ENCODE data around the gene STXBP2. TPM values are rescaled to one million over a fixed set of nuclear protein-coding genes. Genes with fewer than 3 reads are reported as not detected.

Gene STXBP2
- polyA plus RNA-seq, 1 experiment = 5.0 TPM

DNA sequence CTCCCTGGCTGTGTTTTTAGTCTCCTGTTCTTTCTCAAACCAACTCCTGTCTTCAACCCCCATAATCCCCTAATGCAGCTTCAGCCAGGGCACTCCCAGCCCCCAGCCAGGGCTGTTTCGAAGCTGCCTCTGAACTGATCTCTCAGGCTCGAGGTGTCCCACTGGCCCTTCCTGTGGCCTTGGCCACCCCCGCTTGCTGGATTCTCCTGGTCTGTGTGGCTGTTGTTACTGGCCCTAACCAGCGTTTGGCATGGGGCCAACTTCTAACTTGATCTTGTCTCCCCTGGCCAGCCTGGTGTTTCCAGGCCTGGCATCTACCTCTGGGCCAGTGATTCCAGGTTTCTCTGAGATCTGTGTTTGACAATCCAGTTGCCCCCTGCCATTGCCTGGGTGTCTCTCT, 18.6 kb upstream of the STXBP2 start:
- no peak overlapping the region for H3K27ac ChIP-seq (ENCODE audit: low read depth, low read length)
- TF ChIP-seq, protein P1, sequence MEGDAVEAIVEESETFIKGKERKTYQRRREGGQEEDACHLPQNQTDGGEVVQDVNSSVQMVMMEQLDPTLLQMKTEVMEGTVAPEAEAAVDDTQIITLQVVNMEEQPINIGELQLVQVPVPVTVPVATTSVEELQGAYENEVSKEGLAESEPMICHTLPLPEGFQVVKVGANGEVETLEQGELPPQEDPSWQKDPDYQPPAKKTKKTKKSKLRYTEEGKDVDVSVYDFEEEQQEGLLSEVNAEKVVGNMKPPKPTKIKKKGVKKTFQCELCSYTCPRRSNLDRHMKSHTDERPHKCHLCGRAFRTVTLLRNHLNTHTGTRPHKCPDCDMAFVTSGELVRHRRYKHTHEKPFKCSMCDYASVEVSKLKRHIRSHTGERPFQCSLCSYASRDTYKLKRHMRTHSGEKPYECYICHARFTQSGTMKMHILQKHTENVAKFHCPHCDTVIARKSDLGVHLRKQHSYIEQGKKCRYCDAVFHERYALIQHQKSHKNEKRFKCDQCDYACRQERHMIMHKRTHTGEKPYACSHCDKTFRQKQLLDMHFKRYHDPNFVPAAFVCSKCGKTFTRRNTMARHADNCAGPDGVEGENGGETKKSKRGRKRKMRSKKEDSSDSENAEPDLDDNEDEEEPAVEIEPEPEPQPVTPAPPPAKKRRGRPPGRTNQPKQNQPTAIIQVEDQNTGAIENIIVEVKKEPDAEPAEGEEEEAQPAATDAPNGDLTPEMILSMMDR (IDR thresholded peaks at IDR 0.05; ENCODE audit: low read depth, low read length) = no peak
- H3K9me3 ChIP-seq (ENCODE audit: control insufficient read depth, insufficient read depth, low read length) = no peaks in the 10 kb centered on the region; the same call in 1 of the 2 replicates
- ChIA-PET CTCF (interaction anchor here (0.7 kb wide), 1 partner anchor 182 kb away, joined by 3 read pairs; no protein-coding TSS in a partner anchor), POLR2A (interaction anchor here (0.6 kb wide), 1 partner anchor 50 kb away, joined by 3 read pairs; no protein-coding TSS in a partner anchor)
- DNase-seq (ENCODE audit: low read depth, low spot score) = no peak
- H3K4me3 ChIP-seq (ENCODE audit: low read depth, low read length) = no peak overlapping the region
- no peaks in the 10 kb centered on the region for H3K27me3 ChIP-seq (ENCODE audit: control insufficient read depth, insufficient read depth, low read length)

DNA sequence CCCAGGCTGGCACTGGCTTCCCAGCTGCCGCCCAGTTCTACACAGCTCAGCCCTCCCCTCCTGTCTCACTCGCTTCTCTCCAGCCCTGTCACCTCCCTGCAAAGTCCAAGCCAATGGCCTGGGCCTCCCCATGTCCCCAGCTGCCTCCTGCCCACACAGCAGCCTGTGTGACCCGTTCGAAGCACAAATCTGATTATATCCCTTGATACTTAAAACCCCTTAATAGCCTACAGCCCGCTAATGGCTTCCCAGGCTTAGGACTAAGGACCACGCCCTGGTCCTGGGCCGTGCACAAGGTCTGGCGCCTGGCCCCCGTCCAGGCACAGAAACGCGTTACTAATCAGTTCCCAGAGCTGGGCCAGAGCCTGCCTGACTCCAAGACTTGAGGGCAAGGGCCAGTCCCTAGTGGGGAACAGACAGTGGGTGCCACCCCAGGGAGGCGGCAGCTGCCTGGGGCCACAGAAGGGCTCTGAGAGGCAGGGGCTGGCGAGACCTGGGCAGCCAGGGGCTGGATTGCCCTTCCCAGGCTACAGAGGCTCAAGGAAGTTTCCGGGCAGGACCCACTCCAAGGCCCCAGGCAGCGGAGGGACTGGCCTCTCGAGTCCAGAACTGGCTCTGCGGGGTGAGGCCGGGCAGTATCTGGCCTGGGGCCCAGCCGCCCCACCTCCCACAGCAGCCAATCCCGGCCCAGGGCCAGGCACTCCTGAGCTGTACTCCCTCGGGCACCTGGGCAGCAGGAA, 18.0 kb upstream of the STXBP2 start:
- ChIA-PET POLR2A (interaction anchor here (0.6 kb wide), 1 partner anchor 50 kb away, joined by 3 read pairs; no protein-coding TSS in a partner anchor), CTCF (interaction anchor here (0.7 kb wide), 1 partner anchor 182 kb away, joined by 3 read pairs; no protein-coding TSS in a partner anchor)
- DNase-seq (ENCODE audit: low read depth, low spot score) = no peak
- Histone ChIP-seq H3K27ac (ENCODE audit: low read depth, low read length) (no peak overlapping the region), H3K27me3 (ENCODE audit: control insufficient read depth, insufficient read depth, low read length) (no peaks in the 10 kb centered on the region), H3K9me3 (ENCODE audit: control insufficient read depth, insufficient read depth, low read length) (no peaks in the 10 kb centered on the region; the same call in 1 of the 2 replicates), H3K4me3 (ENCODE audit: low read depth, low read length) (no peak overlapping the region)
- TF ChIP-seq, protein P1 (IDR thresholded peaks at IDR 0.05; ENCODE audit: low read depth, low read length) = no peak

DNA sequence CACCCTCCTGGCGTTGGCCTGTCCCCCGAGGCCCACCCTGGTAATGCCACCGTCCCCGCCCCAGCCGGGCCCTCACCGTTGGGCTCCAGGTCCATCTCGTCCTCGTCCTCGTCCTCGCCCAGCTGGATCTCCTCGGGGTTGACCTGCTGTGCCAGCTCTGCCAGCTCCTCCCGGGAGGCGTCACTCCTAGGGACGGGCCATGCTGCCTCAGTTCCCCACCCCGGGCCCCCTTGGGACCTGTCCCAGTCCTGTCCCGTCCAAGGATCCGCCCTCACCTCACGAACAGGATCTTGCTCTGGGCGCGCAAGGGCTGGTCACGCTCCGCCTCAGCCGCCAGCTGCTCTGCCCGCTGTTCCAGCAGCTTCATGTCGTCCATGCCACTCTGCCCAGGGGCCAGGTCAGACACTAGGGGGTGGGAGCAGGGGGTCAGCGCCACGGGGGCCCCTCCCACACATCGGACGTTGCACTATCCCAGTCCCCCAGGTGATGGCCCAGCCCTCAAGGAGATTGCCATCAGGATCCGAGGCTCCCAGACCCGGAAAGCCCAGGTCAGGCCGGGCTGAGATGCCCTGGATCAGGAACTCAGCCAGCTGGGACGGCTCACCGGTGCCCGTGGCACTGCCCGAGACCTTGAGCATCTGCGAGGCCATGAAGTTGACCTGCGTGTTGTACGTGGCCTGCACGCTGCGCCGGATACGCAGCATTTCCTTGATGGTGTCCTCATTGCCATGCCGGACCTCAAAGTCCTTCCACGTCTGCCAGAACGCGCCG, 17.1 kb upstream of the STXBP2 start:
- H3K27ac ChIP-seq (ENCODE audit: low read depth, low read length) = no peak overlapping the region
- H3K9me3 ChIP-seq (ENCODE audit: control insufficient read depth, insufficient read depth, low read length) = no peaks in the 10 kb centered on the region; the same call in 1 of the 2 replicates
- TF ChIP-seq, protein P1 (IDR thresholded peaks at IDR 0.05; ENCODE audit: low read depth, low read length) = no peak
- POLR2A ChIA-PET = no interaction called here
- CTCF ChIA-PET = no interaction called here
- H3K4me3 ChIP-seq (ENCODE audit: low read depth, low read length) = no peak overlapping the region
- H3K27me3 ChIP-seq (ENCODE audit: control insufficient read depth, insufficient read depth, low read length) = no peaks in the 10 kb centered on the region
- no peak for DNase-seq (ENCODE audit: low read depth, low spot score)

DNA sequence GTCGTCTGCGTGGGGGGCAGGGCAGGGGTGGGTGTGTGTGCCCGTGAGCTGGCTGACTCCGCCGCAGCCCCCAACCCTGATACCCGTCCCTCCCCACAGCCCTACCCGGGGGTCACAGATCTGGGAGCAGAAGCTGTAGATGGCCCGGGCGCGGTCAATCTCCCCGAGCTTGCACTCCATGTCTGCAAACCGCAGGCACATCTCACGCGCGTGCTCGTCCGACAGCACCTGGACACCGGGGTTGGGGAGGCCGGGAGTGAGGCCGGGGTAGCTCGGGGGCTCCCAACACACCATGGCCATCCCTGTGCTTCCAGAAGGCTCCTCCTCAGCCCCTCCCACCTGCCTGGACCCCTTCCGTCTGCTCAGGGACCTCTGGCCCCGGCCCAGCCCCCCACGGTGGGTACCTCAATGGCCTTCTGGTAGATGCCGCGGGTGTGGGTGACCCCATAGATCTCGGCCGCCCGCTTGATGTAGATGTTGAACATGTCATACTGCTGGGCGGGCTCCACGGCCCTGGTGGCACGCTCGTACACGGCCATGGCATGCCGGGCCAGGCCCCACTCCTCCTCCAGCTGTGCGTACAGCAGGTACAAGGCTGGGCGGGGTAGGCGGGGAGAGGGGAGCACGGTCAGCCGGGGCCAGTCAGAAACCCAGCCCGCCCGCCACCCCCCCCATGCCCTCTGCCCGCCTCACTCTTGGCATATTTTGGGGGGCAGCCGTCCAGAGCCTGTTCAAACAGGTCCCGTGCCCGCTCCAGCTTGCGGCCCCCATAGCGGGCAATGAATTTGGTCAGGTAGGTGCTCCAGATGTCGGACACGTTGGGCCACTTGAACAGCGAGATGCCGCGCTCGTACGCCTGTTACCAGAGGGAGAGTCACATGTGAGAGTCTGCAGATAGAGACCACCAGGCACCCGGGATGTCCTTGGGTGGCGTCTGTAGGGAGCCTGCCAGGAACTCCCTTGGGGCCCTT, 16.2 kb upstream of the STXBP2 start:
- Histone ChIP-seq H3K27ac (ENCODE audit: low read depth, low read length) (no peak overlapping the region), H3K9me3 (ENCODE audit: control insufficient read depth, insufficient read depth, low read length) (no peaks in the 10 kb centered on the region; the same call in 1 of the 2 replicates), H3K27me3 (ENCODE audit: control insufficient read depth, insufficient read depth, low read length) (no peaks in the 10 kb centered on the region), H3K4me3 (ENCODE audit: low read depth, low read length) (no peak overlapping the region)
- no peak for DNase-seq (ENCODE audit: low read depth, low spot score)
- ChIA-PET CTCF (no interaction called here), POLR2A (no interaction called here)
- TF ChIP-seq, protein P1 (IDR thresholded peaks at IDR 0.05; ENCODE audit: low read depth, low read length) = no peak
